WERI-Rb-1 (cell line): ENCODE results near the gene AVPR2.

ENCODE experiments used
- DNase-seq: peaks from one replicate; pipeline ENCODE4 v3.0.0-alpha.2; 2020
- H3K27ac ChIP-seq: fragments of 250-450 bp; sonication (Bioruptor Pico); 2 replicates; pipeline ENCODE4 v1.5.1; 2020; ENCODE audit warnings: mild to moderate bottlenecking, moderate library complexity
- H3K27me3 ChIP-seq: fragments of 250-450 bp; sonication (Bioruptor Pico); 2 replicates; pipeline ENCODE4 v1.5.1; 2021; ENCODE audit warnings: mild to moderate bottlenecking, low read depth, moderate library complexity; ENCODE audit not compliant: insufficient read depth, severe bottlenecking
- H3K36me3 ChIP-seq: fragments of 250-450 bp; sonication (Bioruptor Pico); 2 replicates; pipeline ENCODE4 v1.5.1; 2020; ENCODE audit warnings: mild to moderate bottlenecking, moderate library complexity
- H3K4me3 ChIP-seq: 2 replicates; pipeline ENCODE4 v1.5.1; 2011; ENCODE audit warnings: low read depth, mild to moderate bottlenecking, control low read depth, low read length
- H3K9me3 ChIP-seq: fragments of 250-450 bp; sonication (Bioruptor Pico); 2 replicates; pipeline ENCODE4 v1.5.1; 2021; ENCODE audit warnings: mild to moderate bottlenecking, moderate library complexity; ENCODE audit not compliant: severe bottlenecking
- TF ChIP-seq, protein P1 (sequence below): IDR thresholded peaks from 2 replicates; pipeline ENCODE4 v1.5.1; 2011; ENCODE audit warnings: low read depth, mild to moderate bottlenecking, control low read depth, inconsistent platforms, low read length

AVPR2 gene

DNA sequence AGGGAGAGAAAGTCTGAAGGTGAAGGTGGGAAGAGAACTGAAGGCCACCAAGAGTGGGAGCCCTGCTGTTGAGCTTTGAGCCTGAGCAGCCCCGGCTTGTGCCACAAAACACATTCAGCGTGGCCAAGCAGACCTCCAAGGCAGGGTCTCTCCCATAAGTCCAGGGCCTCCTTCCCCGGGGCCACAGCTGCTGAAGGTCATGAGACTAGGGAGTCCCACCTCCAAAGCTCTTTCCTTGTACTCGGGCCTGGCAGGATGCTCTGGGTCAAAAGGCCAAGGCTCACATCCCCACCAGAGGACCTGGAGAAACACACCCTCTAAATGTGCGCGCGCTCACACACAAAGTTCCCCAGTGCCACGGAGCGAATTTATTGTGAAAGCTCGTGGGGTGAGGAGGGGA lies 25.1 kb downstream of the AVPR2 start:
- no peaks in the 10 kb centered on the region for H3K9me3 ChIP-seq
- no peak for DNase-seq
- peaks cover 6% of the 10 kb centered on the region for H3K27me3 ChIP-seq
- no peak overlapping the region for H3K4me3 ChIP-seq
- H3K27ac ChIP-seq: peak overlapping the region; percentile 35
- H3K36me3 ChIP-seq: peaks cover 47% of the 10 kb centered on the region
- TF ChIP-seq, protein P1, sequence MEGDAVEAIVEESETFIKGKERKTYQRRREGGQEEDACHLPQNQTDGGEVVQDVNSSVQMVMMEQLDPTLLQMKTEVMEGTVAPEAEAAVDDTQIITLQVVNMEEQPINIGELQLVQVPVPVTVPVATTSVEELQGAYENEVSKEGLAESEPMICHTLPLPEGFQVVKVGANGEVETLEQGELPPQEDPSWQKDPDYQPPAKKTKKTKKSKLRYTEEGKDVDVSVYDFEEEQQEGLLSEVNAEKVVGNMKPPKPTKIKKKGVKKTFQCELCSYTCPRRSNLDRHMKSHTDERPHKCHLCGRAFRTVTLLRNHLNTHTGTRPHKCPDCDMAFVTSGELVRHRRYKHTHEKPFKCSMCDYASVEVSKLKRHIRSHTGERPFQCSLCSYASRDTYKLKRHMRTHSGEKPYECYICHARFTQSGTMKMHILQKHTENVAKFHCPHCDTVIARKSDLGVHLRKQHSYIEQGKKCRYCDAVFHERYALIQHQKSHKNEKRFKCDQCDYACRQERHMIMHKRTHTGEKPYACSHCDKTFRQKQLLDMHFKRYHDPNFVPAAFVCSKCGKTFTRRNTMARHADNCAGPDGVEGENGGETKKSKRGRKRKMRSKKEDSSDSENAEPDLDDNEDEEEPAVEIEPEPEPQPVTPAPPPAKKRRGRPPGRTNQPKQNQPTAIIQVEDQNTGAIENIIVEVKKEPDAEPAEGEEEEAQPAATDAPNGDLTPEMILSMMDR: no peak

DNA sequence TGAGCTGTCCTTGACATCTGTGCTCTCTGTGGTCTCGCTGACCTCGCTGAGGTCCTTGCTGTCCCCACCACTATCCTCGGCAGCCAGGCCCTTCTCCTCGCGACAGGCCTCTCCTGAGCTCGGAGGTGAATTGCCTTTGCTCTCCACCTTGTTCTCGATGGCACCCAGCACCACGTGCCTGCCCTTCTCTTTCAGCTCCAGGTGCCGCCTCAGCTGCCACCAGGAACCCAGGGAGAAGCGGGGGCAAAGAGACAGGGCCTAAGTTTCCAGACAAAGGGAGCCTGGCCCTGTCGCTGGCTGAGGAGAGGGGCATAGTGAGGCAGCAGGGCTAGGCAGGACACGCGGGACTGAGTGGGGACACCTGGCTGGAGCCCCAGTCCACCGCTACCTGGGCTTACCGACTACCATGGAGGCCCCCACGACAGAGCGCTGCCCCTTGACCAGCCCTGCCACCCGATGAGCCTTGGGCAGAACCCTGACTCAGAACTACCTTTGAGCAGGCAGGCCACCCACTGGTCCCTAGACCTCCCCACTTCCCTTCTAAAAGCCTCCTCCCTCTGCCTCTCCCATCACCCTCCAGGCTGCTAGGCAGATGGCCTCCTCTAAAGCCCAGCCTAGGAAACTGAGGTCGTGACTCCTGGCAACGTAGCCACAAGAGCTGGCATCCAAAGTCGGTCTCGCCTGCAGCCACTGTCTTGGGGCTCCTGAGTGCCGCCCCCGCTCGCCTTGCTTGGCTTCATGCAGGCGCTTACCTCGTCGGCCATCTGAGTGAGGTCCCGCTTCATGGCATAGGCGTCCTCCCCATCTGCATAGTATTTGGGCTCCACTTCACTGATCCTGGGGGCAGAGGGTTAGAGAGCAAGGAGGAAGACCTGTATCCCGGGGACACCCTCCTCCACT lies 25.8 kb downstream of the AVPR2 start:
- Histone ChIP-seq H3K27me3 (peaks cover 6% of the 10 kb centered on the region), H3K27ac (no peak overlapping the region), H3K36me3 (peaks cover 47% of the 10 kb centered on the region), H3K9me3 (no peaks in the 10 kb centered on the region), H3K4me3 (no peak overlapping the region)
- no peak for DNase-seq
- TF ChIP-seq, protein P1: no peak

DNA sequence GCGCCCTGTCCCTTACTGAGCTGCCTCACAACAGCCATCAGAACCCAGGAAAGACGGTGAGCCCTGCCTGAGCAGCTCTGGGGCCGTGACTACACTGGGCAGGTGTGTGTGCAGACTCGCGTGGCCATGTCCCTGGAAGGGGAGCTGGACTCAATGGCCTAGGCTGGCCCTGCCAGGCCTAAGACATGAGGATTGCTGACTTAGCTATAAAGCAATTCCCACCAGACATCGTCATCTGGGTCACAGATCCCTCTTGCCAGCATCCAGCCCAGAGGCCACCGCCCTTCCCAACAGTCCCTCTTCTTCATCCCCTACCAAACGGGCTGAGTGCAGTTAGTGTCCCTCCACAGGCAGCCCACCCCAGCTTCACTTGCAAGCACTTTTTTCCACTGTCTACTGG lies 26.7 kb downstream of the AVPR2 start:
- no peak overlapping the region for H3K27ac ChIP-seq
- H3K9me3 ChIP-seq: peaks cover 3% of the 10 kb centered on the region
- no peak overlapping the region for H3K4me3 ChIP-seq
- H3K27me3 ChIP-seq: peaks cover 11% of the 10 kb centered on the region
- peaks cover 47% of the 10 kb centered on the region for H3K36me3 ChIP-seq
- DNase-seq: no peak
- TF ChIP-seq, protein P1: no peak

DNA sequence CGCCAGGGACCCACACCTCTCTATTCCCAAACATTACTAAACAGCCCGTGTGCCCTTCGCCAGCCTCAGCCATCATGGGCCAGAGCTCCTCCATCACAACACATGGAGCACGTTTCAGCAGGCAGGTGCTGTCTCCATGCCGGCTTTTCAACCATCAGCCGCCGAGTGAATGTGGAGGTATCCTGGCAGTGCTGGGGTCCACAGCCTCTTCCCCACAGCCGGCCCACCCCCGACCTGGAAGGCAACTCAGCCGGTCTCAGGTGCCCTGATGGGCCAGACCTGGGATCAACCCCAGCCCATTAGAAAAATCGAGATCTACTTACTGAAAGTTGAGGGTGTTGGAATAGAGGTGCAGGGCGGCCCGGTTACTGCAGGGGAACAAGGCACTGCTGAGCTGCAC lies 27.3 kb downstream of the AVPR2 start:
- H3K27ac ChIP-seq: no peak overlapping the region
- TF ChIP-seq, protein P1: no peak
- no peak overlapping the region for H3K4me3 ChIP-seq
- H3K36me3 ChIP-seq: peaks cover 47% of the 10 kb centered on the region
- DNase-seq: no peak
- H3K9me3 ChIP-seq: peaks cover 3% of the 10 kb centered on the region
- peaks cover 11% of the 10 kb centered on the region for H3K27me3 ChIP-seq

DNA sequence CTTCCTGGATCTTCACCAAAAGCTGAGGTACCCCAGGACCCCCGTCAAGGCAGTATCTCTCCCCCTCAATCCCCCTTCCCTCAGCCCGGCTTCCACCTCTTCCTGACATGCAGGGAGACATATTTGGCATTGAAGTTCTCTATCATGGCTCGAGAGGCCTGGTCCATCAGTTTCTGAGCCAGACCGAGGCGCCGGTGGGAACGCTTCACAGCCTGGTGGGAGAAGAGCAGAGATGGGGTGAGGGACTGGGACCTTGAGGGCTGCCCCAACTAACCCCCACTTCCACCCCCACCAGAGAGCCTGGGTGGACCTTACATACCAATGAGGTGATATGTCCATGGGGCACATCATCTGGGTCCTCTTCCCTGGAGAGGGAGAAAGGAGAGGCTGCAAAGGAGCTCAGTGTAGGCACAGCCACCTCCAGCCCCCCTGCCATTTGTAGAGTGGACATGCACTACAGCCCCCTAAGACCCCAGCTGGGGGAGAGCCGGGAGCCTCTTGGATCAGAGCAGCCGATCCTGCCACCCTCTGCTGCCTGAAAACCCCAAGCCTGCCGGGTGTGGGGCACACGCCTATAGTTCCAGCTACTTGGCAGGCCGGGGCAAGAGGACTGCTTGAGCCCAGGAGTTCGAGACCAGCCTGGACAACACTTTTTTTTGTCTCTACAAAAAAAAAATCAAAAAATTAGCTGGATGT lies 27.9 kb downstream of the AVPR2 start:
- TF ChIP-seq, protein P1: no peak
- no peak overlapping the region for H3K27ac ChIP-seq

More for the DNA sequence above, 27.9 kb downstream of the AVPR2 start:
- Histone ChIP-seq H3K9me3 (peaks cover 3% of the 10 kb centered on the region), H3K4me3 (no peak overlapping the region), H3K36me3 (peaks cover 47% of the 10 kb centered on the region), H3K27me3 (peaks cover 11% of the 10 kb centered on the region)
- no peak for DNase-seq
